Left lobe of liver (tissue), 2 donors: ENCODE data around the gene PXDN. TPM values are rescaled to one million over a fixed set of nuclear protein-coding genes. Genes with fewer than 3 reads are reported as not detected.
A peak's percentile ranks its signal among the peaks of the same experiment; 100 is the strongest.

Experiments
- ATAC-seq: fragments of 200-7000 bp; cut with Tn5 transposase; one replicate; pipeline ENCODE4 v1.9.1; 2020; ENCODE audit warnings: mild to moderate bottlenecking, moderate library complexity
- DNase-seq: peaks from one replicate; pipeline ENCODE4 v3.0.0-alpha.2; 2020; ENCODE audit warnings: low spot score
- total RNA-seq: library from RNA; stranded (reverse); gene quantifications from one replicate; pipeline ENCODE4 v1.2.1, GENCODE V29; 2021
- donor health status: DM: no; HTN: no; CAD: no; lungs with moderate emphysema.
- donor health status: DM: no; HTN: yes; CAD: no.

PXDN gene
- total RNA-seq, 1 donor from 2014 or later = 9.4 TPM

DNA sequence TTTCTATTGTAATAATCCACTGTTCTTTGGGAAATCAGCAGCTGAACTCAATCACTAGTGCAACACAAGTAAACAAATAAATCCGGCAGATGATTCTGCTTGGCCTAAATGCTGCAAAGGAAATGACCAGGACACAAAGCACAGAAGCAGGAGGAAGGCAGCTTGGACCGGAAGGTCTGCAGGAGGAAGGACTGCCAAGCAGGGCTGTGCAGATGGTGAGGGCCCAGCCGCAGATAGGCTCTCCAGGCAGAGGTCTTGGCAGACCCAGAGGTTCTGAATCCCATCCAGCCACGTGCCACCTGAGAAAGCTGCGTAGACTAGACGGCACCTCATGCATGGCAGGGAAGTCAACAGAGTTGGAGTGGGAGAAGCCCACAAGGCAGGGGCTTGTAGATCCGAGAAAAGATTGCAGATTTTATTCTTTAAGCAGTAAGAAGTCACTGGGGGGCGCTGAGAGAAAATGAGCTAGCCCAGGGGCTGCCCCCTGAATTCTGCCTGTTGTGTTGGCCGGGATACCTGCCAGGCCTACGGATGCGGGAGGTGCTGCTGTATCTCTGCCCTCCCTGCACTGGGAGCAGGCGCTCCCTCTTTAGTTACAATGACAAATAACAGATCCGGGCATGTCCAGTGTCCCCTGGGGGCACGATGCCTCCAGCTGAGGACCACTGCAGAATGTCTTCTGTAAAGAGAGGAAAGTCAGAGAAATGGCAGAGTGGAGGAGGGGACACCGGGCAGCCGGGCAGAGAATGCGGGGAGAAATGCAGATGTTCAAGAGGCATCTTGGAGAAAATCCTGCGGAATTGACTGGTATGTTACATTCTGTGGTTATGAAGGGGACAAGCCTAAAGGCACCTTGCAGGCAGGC lies 153.5 kb downstream of the PXDN start:
- DNase-seq = no peak
- ATAC-seq = peak; percentile 43

DNA sequence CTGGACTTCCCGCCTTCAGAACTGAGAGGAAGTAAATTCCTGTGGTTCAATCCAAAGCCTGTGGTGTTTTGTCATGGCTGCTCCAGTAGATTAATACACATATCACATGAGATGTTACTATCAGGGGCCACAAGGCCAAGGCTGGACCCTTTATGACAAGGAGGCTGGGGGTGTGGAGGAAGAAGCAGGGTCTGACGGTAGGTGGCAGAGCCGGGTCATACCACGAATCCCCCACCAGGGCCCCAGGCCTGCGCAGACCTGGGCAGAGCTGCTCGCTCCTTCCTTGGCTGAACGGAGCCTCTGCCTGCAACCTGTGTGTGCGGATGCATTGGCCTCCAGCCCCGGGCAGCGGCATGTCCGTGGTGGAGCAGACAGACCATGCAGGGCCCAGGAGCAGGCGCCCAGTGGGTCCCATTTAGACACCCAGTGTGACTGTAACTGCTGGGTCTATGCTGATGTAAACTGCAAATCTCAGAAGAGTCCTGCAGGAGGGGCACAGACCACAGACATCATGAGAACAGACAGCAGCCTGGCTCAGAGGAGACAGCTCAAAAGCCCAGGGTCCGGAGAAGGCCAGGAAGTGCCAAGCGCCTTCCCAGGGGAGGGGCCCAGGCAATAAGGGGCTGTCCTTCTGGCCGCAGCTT lies 155.2 kb downstream of the PXDN start:
- DNase-seq (no peak), ATAC-seq (no peak)

DNA sequence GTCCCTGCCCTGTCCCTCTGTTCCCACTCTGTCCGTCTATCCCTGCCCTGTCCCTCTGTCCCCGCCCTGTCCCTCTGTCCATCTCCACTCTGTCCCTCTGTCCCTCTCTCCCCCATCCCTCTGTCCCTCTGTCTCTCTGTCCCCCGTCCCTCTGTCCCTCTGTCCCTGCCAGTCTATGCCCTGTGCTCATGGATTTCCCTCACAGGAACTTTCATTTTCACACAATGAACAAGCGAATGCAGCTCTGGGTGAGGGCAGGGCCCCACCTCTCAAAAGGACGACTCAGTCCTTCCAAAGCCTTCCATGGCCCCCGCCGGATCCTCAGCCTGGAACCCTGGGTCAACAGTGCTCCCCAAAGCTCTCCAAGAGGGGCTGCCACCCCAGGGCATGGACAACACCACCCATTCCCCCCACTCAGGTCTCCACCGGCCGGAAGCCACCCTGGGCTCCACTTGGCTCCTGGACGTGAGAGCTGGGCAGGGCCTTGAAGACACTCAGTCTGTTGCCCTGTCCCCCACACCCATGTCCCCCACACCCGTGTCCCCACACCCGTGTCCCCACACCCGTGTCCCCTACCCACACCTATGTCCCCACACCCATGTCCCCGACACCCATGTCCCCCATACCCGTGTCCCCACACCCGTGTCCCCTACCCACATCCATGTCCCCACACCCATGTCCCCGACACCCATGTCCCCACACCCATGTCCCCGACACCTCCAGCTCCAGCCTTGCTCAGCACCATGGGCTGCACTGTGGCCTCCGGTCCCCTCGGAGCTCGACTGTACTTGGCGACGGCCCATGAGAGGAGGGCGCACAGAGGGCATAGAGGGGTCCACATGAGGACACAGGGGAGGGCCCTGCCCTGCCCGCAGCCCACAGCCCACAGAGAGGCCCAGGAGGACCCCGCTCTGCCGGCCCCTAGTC lies 156.0 kb downstream of the PXDN start:
- ATAC-seq (no peak), DNase-seq (no peak)

DNA sequence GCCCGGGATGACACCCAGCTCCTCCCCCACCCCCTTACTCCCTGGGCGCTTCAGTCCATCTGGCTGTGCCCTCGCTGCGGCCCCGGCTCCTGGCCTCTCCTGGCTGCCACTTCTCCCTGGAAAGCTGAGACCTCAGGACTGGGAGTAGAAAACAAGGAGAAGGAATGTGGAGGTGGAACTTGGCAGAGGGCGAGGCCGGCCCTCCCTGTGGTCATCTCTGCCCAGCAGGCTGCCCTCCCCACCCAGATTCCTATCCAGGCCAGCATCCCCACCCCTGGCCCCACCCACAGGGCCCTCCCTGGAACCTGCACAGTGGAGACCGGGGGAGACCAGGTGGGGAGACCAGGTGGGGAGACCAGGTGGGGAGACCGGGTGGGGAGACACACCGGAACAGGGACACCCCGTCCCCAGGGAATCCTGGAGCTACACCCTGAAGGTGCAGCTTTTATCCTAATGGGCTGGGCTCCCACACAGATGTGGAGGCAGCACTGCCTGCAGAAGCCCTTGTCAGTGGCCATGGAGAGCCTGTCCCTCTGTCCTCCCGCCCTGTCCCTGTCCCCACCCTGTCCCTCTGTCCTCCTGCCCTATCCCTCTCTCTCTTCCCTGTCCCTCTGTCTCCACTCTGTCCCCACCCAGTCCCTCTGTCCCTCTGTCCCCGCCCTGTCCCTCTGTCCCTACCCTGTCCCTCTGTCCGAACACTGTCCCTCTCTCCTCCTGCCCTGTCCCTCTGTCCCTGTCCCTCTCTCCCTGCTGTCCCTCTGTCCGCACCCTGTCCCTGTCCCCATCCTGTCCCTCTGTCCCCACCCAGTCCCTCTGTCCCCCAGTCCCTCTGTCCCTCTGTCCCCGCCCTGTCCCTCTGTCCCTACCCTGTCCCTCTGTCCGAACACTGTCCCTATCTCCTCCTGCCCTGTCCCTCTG lies 157.1 kb downstream of the PXDN start:
- DNase-seq (no peak), ATAC-seq (no peak)

DNA sequence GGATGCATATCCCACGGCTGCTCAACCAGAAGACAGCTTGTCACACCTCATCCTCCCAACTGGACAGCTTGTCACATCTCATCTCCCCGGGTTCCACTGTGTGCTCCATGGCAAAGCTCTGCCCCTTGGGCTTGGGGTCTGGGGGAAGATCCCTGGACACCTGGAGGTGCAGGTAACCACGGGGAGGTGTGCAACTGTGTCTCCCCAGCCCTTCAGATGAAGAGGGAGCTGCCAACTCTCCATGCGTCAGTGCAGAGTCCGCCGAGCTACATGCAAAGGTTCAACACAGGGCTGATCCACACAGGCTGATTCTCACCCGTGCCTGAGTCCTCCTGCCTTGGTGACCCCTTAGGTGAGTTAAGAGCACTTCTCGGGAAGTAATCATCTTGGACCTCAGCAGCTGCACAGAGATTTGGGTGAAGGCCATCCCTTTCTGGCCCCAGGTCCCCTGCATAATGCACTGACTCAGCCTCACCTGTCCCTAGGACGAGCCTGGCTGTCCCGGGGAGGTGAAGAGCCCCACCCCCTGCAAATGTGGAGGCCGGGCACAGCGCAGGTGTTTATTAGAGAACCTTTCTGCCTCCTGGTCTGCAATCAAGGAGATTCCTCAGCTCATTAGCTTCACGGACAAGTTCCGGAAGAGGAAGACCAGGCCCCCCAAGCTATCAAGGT lies 157.9 kb downstream of the PXDN start:
- DNase-seq (no peak), ATAC-seq (no peak)

DNA sequence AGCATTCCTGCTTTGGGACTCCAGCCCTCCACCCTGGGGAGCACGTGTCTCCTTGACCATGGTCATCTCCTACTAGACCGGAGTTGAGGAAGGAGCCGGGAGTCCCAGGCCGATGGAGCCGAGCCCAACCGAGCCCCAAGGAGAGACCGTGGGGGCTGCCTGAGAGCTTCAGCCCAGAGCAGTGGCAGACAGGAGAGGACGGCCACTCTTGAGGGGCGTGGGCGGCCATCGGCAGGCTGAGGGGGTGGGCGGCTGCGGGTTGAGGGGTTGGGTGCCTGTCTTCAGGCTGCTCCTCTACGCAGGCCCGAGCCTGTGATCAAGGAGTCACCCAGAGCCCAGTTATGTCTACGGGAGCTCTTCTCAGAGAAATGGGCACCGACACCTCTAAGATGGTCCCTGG lies 158.7 kb downstream of the PXDN start:
- DNase-seq = no peak
- no peak for ATAC-seq

DNA sequence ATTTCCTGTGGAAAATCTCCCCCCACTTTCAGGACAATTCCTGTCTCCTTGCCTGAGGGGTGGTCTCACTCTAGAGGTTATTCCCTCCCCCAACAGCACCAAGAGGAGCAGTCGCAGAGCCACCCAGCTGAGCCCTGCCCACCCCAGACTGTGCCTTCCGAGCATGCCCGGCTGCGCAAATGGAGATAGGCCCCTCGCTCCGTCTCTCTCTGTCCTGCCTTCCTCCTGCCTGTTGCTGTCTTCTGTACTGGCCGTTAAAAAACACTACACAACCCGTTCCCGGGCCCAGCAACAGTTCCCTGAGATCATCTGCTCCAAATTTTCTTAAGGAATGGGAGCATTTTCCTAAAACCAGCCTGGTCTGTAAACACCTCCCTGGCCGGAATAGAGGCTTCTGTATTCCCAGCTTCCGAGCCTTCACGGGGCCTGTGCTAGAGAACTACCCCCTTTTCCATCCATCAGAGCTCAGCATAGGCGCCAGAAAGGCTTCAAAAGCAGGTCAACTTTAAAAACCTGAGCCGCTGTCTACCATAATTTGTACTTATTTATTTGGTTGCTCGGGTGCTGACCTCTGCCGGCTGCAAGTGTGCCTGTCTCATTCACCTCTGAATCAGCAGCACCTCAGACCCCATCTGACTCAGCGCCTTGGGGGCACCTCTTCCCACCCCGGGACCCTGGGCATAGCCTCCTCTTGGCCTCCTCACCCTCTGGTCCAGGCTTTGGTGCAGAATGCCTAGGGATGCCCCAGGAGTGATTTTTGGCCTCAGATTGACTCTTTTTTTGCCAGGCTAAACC lies 159.4 kb downstream of the PXDN start:
- ATAC-seq = no peak
- DNase-seq = no peak

DNA sequence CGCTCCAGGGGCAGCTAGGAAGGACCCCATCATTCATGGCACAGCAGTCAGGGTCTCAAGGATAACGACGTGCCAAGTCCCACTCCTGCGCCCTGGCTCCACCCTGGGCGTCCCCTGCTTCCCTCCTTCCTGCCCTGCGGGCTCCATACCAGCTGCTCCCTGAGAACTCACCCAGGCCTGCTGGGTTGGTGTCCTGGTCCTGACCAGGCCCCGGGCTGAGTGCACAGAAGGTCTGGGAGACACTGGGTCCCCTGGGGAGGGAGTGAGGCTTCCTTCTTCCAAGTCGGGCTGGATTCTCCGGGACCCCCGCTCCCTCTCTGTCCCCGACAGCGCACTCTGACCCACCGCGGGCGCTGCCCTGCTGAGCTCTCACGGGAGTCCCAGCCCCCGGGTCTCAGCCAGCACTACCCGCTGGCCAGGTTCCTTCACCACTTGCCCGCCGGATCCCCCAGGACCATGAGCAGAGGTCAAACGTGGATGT lies 160.2 kb downstream of the PXDN start:
- no peak for DNase-seq
- ATAC-seq = no peak

DNA sequence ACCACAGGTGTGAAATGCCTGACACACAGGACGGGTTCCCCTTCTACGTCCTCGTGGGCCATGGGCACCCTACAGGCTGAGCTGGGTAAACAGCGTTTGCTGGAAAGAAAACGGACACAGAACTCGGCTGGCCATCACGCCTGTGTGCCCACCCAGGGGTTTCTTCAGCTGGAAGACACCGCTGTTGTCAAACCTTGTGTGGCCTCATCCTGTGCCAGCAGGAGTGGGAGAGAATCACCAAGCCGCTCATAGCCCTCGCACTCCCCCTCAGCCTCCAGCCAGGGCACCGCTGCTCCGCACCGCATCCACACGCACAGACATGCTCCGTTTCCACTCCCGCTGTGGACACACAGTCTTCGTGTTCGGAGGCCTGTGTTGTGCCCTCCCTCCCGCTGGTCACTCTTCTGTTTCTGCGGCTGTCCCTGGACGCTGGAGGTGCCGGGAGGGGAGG lies 161.4 kb downstream of the PXDN start:
- ATAC-seq = no peak
- no peak for DNase-seq

DNA sequence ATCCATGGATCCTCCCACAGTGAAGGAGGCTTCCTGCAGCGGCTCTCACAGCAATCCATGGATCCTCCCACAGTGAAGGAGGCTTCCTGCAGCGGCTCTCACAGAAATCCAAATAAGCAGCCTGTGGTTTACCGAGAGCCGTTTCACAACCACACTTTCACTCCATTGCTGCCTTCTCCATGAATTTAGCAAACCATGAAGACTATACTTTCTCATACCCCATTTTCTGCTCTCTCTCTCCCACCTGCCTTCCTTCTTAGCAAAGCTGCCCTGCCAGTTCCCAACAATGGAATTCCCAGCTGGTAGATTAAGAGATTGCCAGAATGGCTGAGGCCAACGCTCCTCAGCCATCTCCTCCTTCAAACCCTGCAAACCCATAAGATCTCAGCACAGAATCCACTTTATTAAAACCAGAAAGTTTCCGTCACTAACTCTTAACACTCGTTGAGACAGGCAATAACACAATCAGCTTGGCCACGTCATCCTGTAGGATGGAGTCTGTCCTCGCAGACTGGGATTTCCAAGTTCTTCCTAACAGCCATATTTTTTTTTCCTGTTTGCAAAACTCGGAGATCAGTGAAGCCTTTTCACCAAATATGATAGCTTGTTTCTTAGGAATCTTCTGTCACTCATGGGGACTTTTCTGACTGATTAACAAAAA lies 162.2 kb downstream of the PXDN start:
- ATAC-seq (no peak), DNase-seq (no peak)
